ENCODE data around the gene ANOS1. TPM values are rescaled to one million over a fixed set of nuclear protein-coding genes. Genes with fewer than 3 reads are reported as not detected.

Gene ANOS1
- total RNA-seq, 1 experiment from 2014 or later: 24.8 TPM

- POLR2A ChIA-PET: no interaction called here
- H3K4me3 Mint-ChIP-seq: no peak overlapping the region
- CTCF ChIA-PET: no interaction called here
- ATAC-seq (no peak), DNase-seq (ENCODE audit: low spot score) (no peak)
- H3K36me3 Mint-ChIP-seq: peaks cover 4% of the 10 kb centered on the region
- H3K9me3 Mint-ChIP-seq: peaks cover 10% of the 10 kb centered on the region
- H3K4me1 Mint-ChIP-seq: peaks cover 30% of the 10 kb centered on the region
- no peaks in the 10 kb centered on the region for H3K27me3 Mint-ChIP-seq (ENCODE audit: low read depth)
- TF ChIP-seq ZNF232 (CRISPR knock-in tag; IDR thresholded peaks at IDR 0.05): no peak
- TF ChIP-seq NR2C2 (CRISPR knock-in tag; IDR thresholded peaks at IDR 0.05): no peak
- TF ChIP-seq NFE2L1 (CRISPR knock-in tag; IDR thresholded peaks at IDR 0.05): no peak
- no peak for TF ChIP-seq RORB (CRISPR knock-in tag; IDR thresholded peaks at IDR 0.05)
- no peak for TF ChIP-seq IRF1 (CRISPR knock-in tag; IDR thresholded peaks at IDR 0.05)
- TF ChIP-seq JAZF1 (CRISPR knock-in tag; IDR thresholded peaks at IDR 0.05): no peak
- no peak for TF ChIP-seq ZNF425 (CRISPR knock-in tag; conservative IDR thresholded peaks at IDR 0.05)
- TF ChIP-seq AFF4 (CRISPR knock-in tag; IDR thresholded peaks at IDR 0.05; ENCODE audit: borderline replicate concordance): no peak
- TF ChIP-seq ZNF416 (CRISPR knock-in tag; IDR thresholded peaks at IDR 0.05): no peak
- no peak for TF ChIP-seq ATF6 (CRISPR knock-in tag; IDR thresholded peaks at IDR 0.05)
- TF ChIP-seq HMGA2 (CRISPR knock-in tag; IDR thresholded peaks at IDR 0.05): no peak
- TF ChIP-seq RELA (CRISPR knock-in tag; IDR thresholded peaks at IDR 0.05; ENCODE audit: borderline replicate concordance): no peak
- no peak for TF ChIP-seq ARID4B (CRISPR knock-in tag; IDR thresholded peaks at IDR 0.05; ENCODE audit: borderline replicate concordance)
- no peak for TF ChIP-seq ZNF281 (CRISPR knock-in tag; IDR thresholded peaks at IDR 0.05)
- no peak for TF ChIP-seq ESRRA (CRISPR knock-in tag; IDR thresholded peaks at IDR 0.05; ENCODE audit: borderline replicate concordance)
- no peak for TF ChIP-seq ZNF219 (CRISPR knock-in tag; IDR thresholded peaks at IDR 0.05; ENCODE audit: borderline replicate concordance)
- no peak for TF ChIP-seq SMAD4 (CRISPR knock-in tag; IDR thresholded peaks at IDR 0.05)
- no peak overlapping the region for H3K27ac Mint-ChIP-seq
Observed at GRCh38 chrX:8629871-8630270, 102.1 kb downstream of the ANOS1 start.
